GM12873 (cell line): ENCODE results near the gene RNF40.

Source experiments
- TF ChIP-seq, protein P1 (sequence below): IDR thresholded peaks from 2 replicates; pipeline ENCODE4 v1.5.1; 2012; ENCODE audit warnings: low read depth, mild to moderate bottlenecking, moderate library complexity, low read length, control low read depth; ENCODE audit not compliant: insufficient read depth; ENCODE audit errors: missing control alignments

The RNF40 gene

DNA sequence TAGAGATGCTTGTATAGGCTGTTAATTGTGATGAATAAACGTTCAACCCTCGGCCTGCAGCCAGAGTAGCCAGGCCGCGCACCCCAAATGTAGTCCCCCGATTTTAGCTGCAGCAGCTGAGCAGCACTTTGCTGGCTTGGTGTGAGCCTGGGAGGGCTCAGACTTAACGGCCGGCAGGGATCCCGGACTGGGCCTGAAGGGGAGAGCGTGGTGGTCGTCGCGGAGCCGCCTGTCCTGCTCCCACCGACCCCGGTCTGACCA lies 12.9 kb downstream of the RNF40 start:
- TF ChIP-seq, protein P1, sequence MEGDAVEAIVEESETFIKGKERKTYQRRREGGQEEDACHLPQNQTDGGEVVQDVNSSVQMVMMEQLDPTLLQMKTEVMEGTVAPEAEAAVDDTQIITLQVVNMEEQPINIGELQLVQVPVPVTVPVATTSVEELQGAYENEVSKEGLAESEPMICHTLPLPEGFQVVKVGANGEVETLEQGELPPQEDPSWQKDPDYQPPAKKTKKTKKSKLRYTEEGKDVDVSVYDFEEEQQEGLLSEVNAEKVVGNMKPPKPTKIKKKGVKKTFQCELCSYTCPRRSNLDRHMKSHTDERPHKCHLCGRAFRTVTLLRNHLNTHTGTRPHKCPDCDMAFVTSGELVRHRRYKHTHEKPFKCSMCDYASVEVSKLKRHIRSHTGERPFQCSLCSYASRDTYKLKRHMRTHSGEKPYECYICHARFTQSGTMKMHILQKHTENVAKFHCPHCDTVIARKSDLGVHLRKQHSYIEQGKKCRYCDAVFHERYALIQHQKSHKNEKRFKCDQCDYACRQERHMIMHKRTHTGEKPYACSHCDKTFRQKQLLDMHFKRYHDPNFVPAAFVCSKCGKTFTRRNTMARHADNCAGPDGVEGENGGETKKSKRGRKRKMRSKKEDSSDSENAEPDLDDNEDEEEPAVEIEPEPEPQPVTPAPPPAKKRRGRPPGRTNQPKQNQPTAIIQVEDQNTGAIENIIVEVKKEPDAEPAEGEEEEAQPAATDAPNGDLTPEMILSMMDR = no peak

DNA sequence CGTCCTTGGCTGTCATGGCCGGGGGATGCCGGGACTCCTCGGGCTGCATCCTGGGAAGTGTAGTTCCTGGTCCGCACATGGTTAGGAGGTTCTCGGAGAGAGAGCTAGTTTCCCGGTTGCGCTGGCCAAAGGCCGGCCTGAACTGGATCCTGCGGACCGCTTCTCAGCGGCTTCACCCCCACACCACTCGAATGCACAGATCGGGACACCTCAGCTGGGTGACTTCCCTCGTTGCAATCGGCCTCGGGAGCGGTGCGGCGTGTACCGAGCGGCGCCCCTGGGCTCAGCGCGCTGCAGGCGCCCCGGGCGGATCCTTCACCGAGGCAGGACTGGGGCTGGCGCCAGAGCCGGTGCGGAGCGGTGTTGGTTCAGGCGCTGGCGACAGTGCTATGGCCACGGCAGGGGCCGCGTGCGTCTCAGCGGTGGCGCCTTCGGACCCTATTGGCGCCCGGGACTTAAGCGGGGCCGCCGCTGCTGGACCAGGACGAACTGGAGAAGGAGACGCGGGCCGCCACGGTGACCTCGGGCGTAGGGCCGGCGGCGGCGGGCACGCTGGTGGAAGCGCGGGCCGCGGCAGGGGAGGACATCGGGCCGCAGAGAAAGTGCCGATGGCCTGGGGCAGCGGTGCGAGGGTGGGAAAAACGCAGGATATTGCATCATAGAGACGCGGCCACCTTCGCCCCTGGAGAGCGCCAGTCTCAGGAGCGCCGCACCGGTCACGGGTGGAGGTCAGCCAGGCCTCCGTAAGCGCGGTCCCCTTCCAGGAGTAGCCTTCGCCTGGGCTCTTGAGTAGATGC lies 13.5 kb downstream of the RNF40 start:
- TF ChIP-seq, protein P1 = peak; percentile 1

DNA sequence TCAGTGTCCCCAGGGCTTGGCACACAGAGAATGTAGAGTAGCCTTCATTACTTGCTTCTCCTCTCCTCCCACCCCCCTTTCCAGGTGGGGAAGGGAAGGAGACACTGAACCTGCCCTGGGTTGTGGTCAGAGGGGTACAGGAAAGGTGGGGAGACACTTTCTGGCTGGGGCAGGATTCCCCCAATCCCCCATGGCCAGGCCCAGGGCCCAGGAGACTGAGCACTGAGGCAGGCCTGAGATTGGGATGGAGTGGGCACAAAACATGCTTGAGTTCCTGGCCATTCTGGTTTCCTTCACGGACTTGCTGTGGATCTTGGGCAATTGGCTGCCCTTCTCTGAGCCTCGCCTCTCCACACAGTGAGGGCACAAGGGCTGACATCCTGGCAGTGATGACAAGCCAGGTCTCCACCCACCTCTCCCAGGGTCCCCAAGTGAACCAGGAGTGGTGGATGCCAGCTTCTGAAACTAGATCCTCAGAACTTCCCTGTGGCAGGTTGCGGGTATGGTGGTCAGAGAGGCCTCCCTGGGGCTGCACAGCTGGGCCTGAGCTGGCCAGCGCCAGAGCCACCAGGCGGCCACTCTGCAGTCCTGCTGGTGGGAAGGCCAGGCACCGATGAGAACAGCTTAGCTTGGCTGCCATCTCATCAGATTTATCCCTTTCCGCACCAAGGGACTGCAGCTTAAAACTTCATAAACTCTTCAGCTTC lies 15.6 kb downstream of the RNF40 start:
- TF ChIP-seq, protein P1 = no peak

DNA sequence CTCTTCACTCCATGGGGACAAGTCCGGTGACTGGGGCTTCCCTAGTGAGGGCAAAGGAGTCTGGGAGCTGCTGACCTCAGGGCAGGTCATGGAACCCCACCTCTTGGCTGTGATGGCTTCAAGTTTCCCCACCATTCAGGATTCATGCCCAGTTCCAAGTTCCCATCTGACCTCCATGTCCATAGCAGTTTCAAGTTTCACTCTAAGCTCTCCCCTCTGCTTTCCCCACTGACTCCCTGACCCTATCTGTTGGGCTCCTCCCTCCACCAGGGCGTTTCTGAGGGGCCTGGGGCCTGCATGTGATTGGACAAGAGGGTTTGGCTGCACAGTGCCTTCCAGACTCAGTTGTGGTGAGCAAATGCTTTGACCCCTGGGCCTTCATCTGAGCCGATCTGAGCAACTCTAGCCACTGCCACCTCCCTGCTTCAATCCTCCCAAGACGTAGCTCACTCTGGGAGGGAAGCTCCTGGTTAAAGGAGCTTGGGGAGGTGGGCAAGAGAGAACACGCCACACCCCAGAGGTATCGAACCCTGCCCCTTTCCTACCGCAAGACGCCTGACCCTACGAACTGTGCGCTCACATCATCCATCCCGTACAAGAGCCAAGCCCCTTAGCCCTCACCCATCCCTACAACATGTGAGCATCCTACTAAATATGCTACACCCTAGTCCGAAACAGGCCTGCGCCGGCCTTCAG lies 16.6 kb downstream of the RNF40 start:
- TF ChIP-seq, protein P1 = no peak

DNA sequence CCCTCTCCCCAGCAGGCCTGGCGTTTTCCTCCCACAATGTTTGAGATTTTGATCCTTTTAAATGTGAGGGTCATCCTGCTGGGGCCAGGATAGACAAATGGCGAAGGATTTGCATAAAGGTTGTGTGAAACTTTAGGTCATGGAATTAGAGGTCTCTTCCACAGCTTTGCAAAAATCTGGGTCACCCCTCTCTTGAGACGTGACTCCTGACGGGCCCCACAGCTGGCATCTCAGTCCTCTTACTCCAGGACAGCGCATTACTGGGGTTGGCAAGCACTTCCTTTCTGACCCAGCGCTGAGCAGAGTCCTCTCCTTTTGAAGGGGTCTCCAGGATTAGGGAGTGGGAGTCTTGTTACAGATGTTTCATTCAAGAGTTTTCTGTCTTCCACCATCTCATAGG lies 17.5 kb downstream of the RNF40 start:
- TF ChIP-seq, protein P1 = no peak

DNA sequence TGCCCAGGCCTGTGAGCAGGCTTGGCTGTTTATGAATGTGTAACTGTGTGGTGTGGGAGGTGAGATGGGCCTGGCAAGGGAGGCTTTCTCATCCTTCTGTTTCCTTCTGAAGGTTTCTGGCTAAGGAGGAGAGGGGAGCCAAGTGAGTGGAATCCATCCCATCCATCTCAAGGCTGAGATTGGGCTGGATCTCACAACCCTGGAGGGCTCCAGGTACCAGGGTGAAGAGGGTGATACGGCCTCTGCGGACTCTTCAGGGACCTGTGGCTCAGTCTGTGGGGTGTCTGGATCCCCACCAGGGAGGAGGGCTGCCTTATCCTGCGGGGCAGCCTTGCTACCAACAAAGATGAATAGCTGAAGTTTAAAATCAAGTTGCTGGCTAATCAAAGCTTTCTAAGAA lies 17.9 kb downstream of the RNF40 start:
- TF ChIP-seq, protein P1 = no peak

DNA sequence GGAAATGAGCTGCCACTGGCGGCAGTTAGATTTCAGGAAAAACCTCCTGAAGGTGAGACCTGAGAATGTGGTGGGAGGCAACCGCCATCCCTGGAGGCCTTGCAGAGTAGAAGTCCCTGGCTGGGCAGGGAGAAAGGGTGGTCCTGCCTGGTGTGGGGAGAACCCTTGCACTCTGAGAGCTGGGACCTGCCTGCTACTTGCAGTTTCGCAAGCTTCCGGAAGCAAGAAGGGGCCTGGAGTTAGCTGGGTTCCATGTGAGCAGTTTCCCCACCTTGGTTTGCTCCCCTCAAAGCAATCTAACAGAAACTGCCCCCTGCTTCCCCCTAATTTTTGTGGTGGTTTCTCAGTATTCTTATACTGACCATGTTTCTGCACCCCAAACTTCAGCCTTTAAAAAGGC lies 18.4 kb downstream of the RNF40 start:
- TF ChIP-seq, protein P1 = no peak
